Measurements from ENCODE around the gene SLC25A34.

Gene SLC25A34

DNA sequence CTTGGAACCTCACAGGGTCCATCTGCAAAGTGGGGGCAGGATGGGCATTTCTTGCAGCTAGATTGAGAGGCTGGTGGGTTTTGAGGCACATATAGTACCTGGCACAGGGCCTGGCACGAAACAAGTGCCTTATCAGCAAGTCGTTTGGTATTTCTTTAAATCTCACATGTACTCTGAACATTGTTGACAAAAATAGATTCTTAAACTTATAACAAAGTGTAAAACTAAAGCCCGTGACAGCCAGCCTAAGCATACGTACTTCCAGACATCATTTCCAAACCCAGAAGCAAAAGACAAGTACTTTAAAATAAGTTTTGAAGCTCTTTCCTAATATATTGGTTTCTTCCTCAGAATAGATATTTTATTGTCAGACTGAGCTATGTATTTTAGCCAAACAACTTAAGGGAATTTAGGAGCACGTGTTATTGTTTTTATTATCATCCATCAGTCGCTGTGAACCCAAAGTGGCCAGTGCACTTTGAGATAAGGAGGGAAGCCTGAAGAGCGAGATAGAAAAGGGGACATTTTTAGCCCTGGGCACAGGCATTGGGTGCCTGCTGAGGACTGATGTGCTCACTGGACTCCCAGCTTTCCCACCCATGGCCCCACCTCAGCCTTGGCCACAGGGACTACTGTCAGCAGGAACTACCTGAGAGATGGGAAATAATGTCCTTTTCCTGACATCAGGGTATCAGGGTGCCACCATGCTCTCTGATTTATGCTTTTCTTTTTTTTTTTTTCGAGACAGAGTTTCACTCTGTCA lies 25.5 kb downstream of the SLC25A34 start:
- Histone ChIP-seq H3K36me3 (ENCODE audit: control insufficient read depth, insufficient read depth, low read length) (no peaks in the 10 kb centered on the region), H3K4me3 (replicated peaks; ENCODE audit: low read depth, low read length) (no peak overlapping the region), H3K27me3 (replicated peaks; ENCODE audit: control insufficient read depth, insufficient read depth, low read length) (no peaks in the 10 kb centered on the region; the same call in 1 of the 2 replicates)
- DNase-seq (ENCODE audit: extremely low read depth, insufficient read length), result no peak
- TF ChIP-seq, protein P1, sequence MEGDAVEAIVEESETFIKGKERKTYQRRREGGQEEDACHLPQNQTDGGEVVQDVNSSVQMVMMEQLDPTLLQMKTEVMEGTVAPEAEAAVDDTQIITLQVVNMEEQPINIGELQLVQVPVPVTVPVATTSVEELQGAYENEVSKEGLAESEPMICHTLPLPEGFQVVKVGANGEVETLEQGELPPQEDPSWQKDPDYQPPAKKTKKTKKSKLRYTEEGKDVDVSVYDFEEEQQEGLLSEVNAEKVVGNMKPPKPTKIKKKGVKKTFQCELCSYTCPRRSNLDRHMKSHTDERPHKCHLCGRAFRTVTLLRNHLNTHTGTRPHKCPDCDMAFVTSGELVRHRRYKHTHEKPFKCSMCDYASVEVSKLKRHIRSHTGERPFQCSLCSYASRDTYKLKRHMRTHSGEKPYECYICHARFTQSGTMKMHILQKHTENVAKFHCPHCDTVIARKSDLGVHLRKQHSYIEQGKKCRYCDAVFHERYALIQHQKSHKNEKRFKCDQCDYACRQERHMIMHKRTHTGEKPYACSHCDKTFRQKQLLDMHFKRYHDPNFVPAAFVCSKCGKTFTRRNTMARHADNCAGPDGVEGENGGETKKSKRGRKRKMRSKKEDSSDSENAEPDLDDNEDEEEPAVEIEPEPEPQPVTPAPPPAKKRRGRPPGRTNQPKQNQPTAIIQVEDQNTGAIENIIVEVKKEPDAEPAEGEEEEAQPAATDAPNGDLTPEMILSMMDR (IDR thresholded peaks at IDR 0.05; ENCODE audit: insufficient read depth, low read length, poor library complexity, severe bottlenecking), result no peak

- H3K4me3 ChIP-seq (replicated peaks; ENCODE audit: low read depth, low read length), result no peak overlapping the region
- DNase-seq (ENCODE audit: extremely low read depth, insufficient read length), result no peak
- H3K36me3 ChIP-seq (ENCODE audit: control insufficient read depth, insufficient read depth, low read length), result no peaks in the 10 kb centered on the region
- H3K27me3 ChIP-seq (replicated peaks; ENCODE audit: control insufficient read depth, insufficient read depth, low read length), result no peaks in the 10 kb centered on the region; the same call in 1 of the 2 replicates
- TF ChIP-seq, protein P1 (IDR thresholded peaks at IDR 0.05; ENCODE audit: insufficient read depth, low read length, poor library complexity, severe bottlenecking), result no peak
Observed at GRCh38 chr1:15762546-15762945, 26.5 kb downstream of the SLC25A34 start.

DNA sequence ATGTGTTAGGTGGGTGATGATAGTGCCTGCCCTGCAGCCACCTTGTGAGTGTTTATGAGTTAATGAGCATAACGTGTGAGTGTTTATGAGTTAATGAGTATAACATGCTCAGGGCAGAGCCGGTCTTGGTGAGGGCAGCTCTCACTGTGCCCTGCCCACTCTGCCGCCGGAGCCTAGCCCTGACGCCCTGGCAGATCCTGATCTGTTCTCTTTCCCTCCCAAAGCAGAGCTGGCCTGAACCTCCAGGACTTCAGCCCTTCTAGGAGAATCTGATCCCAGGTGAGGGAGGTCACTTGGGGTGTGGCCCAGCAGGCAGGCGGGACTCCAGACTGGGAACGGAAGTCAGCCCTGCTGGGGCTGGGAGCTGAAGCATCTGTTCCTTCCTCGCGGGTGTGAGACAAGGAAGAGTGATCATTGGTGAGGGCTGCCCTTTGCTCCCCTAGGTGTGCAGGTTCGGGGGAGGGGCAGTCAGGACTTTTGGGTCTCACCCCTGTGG lies 28.3 kb downstream of the SLC25A34 start:
- no peak for DNase-seq (ENCODE audit: extremely low read depth, insufficient read length)
- TF ChIP-seq, protein P1 (IDR thresholded peaks at IDR 0.05; ENCODE audit: insufficient read depth, low read length, poor library complexity, severe bottlenecking), result no peak
- H3K36me3 ChIP-seq (ENCODE audit: control insufficient read depth, insufficient read depth, low read length), result no peaks in the 10 kb centered on the region
- H3K27me3 ChIP-seq (replicated peaks; ENCODE audit: control insufficient read depth, insufficient read depth, low read length), result no peaks in the 10 kb centered on the region; the same call in 1 of the 2 replicates
- no peak overlapping the region for H3K4me3 ChIP-seq (replicated peaks; ENCODE audit: low read depth, low read length)

DNA sequence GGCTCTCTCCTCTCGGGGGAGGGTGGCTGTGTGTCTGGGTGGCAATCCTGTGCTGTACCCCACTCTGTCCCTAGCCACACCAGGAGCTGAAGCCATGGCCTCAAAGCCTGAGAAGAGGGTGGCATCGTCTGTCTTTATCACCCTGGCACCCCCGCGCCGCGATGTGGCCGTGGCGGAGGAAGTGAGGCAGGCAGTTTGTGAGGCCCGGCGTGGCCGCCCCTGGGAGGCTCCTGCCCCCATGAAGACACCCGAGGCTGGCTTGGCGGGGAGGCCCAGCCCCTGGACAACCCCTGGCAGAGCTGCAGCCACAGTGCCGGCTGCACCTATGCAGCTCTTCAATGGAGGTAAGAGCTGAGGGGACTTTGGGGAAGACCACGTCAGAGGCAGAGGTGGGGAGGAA lies 28.8 kb downstream of the SLC25A34 start:
- Histone ChIP-seq H3K4me3 (replicated peaks; ENCODE audit: low read depth, low read length) (no peak overlapping the region), H3K36me3 (ENCODE audit: control insufficient read depth, insufficient read depth, low read length) (no peaks in the 10 kb centered on the region), H3K27me3 (replicated peaks; ENCODE audit: control insufficient read depth, insufficient read depth, low read length) (no peaks in the 10 kb centered on the region; the same call in 1 of the 2 replicates)
- TF ChIP-seq, protein P1 (IDR thresholded peaks at IDR 0.05; ENCODE audit: insufficient read depth, low read length, poor library complexity, severe bottlenecking), result no peak
- DNase-seq (ENCODE audit: extremely low read depth, insufficient read length), result no peak

- TF ChIP-seq, protein P1 (IDR thresholded peaks at IDR 0.05; ENCODE audit: insufficient read depth, low read length, poor library complexity, severe bottlenecking), result no peak
- DNase-seq (ENCODE audit: extremely low read depth, insufficient read length), result no peak
- H3K4me3 ChIP-seq (replicated peaks; ENCODE audit: low read depth, low read length), result no peak overlapping the region
- H3K27me3 ChIP-seq (replicated peaks; ENCODE audit: control insufficient read depth, insufficient read depth, low read length), result peaks cover 2% of the 10 kb centered on the region
- no peaks in the 10 kb centered on the region for H3K36me3 ChIP-seq (ENCODE audit: control insufficient read depth, insufficient read depth, low read length)
Observed at GRCh38 chr1:15765495-15766194, 29.6 kb downstream of the SLC25A34 start.
